Activated T-cell treated with anti-CD3 and anti-CD28 coated beads, Interleukin-2, amount 50 U/mL, for 4 hours (primary cell): ENCODE measurements around the gene CAND1. TPM values are rescaled to one million over a fixed set of nuclear protein-coding genes. Genes with fewer than 3 reads are reported as not detected.
A peak's percentile ranks its signal among the peaks of the same experiment; 100 is the strongest.

Experiments used
- ATAC-seq, 2 donors: fragments of 200-7000 bp; cut with Tn5 transposase; one replicate each; pipeline ENCODE4 v1.10.0; 2021
- DNase-seq: peaks from one replicate; pipeline ENCODE4 v3.0.0-alpha.2; 2020
- H3K27me3 Mint-ChIP-seq: one replicate; pipeline ENCODE4 v1.8.0; 2021; ENCODE audit warnings: low read depth, mixed read lengths
- H3K36me3 Mint-ChIP-seq: one replicate; pipeline ENCODE4 v1.8.0; 2022; ENCODE audit warnings: mixed read lengths; ENCODE audit not compliant: insufficient read depth
- H3K4me1 Mint-ChIP-seq: one replicate; pipeline ENCODE4 v1.8.0; 2021; ENCODE audit warnings: low read depth, mixed read lengths
- H3K4me3 Mint-ChIP-seq: one replicate; pipeline ENCODE4 v1.8.0; 2021; ENCODE audit warnings: mild to moderate bottlenecking, moderate library complexity, mixed read lengths
- H3K9me3 Mint-ChIP-seq: one replicate; pipeline ENCODE4 v1.8.0; 2021; ENCODE audit warnings: mixed read lengths
- total RNA-seq, 3 donors: library from RNA; stranded (reverse); gene quantifications; one replicate each; pipeline ENCODE4 v1.2.1, GENCODE V29; 2021

Gene CAND1
- total RNA-seq, 3 donors from 2014 or later = 203 to 223 (median 223) TPM

GRCh38 chr12:67299926-67300325, 30.8 kb downstream of the CAND1 start:
- no peak for ATAC-seq
- Mint-ChIP-seq H3K4me1 (peaks cover 13% of the 10 kb centered on the region), H3K4me3 (no peak overlapping the region), H3K36me3 (peaks cover 55% of the 10 kb centered on the region), H3K9me3 (no peaks in the 10 kb centered on the region), H3K27me3 (no peaks in the 10 kb centered on the region)
- DNase-seq = no peak

GRCh38 chr12:67302162-67302561, 33.0 kb downstream of the CAND1 start:
- H3K4me3 Mint-ChIP-seq = no peak overlapping the region

GRCh38 chr12:67305544-67305943, 36.4 kb downstream of the CAND1 start:
- Mint-ChIP-seq H3K9me3 (no peaks in the 10 kb centered on the region), H3K4me3 (no peak overlapping the region), H3K27me3 (no peaks in the 10 kb centered on the region), H3K36me3 (peaks cover 66% of the 10 kb centered on the region), H3K4me1 (no peaks in the 10 kb centered on the region)
- no peak for DNase-seq
- no peak for ATAC-seq

More at GRCh38 chr12:67302162-67302561, 33.0 kb downstream of the CAND1 start:
- Mint-ChIP-seq H3K9me3 (no peaks in the 10 kb centered on the region), H3K36me3 (peaks cover 66% of the 10 kb centered on the region), H3K4me1 (peaks cover 4% of the 10 kb centered on the region), H3K27me3 (no peaks in the 10 kb centered on the region)
- ATAC-seq (no peak), DNase-seq (no peak)

GRCh38 chr12:67306712-67307111, 37.6 kb downstream of the CAND1 start:
- Mint-ChIP-seq H3K36me3 (peaks cover 73% of the 10 kb centered on the region), H3K4me3 (no peak overlapping the region), H3K4me1 (no peaks in the 10 kb centered on the region), H3K27me3 (no peaks in the 10 kb centered on the region), H3K9me3 (no peaks in the 10 kb centered on the region)
- DNase-seq = no peak
- no peak for ATAC-seq

GRCh38 chr12:67315661-67316060, 46.5 kb downstream of the CAND1 start:
- Mint-ChIP-seq H3K27me3 (no peaks in the 10 kb centered on the region), H3K9me3 (no peaks in the 10 kb centered on the region), H3K4me1 (peaks cover 6% of the 10 kb centered on the region), H3K4me3 (no peak overlapping the region), H3K36me3 (peaks cover 43% of the 10 kb centered on the region)
- no peak for DNase-seq
- ATAC-seq = no peak

GRCh38 chr12:67318786-67319185, 49.6 kb downstream of the CAND1 start:
- Mint-ChIP-seq H3K4me3 (no peak overlapping the region), H3K27me3 (no peaks in the 10 kb centered on the region), H3K9me3 (peaks cover 6% of the 10 kb centered on the region), H3K36me3 (peaks cover 38% of the 10 kb centered on the region), H3K4me1 (peaks cover 14% of the 10 kb centered on the region)
- ATAC-seq = no peak
- DNase-seq = no peak

GRCh38 chr12:67319936-67320335, 50.8 kb downstream of the CAND1 start:
- Mint-ChIP-seq H3K4me1 (peaks cover 11% of the 10 kb centered on the region), H3K9me3 (peaks cover 10% of the 10 kb centered on the region), H3K4me3 (no peak overlapping the region), H3K27me3 (no peaks in the 10 kb centered on the region), H3K36me3 (peaks cover 36% of the 10 kb centered on the region)
- no peak for DNase-seq
- no peak for ATAC-seq

GRCh38 chr12:67320614-67321295, 51.6 kb downstream of the CAND1 start:
- no peak overlapping the region for H3K4me3 Mint-ChIP-seq
- ATAC-seq = peak; percentile 45 to 68
- no peaks in the 10 kb centered on the region for H3K27me3 Mint-ChIP-seq
- DNase-seq = no peak
- peaks cover 37% of the 10 kb centered on the region for H3K36me3 Mint-ChIP-seq
- peaks cover 17% of the 10 kb centered on the region for H3K9me3 Mint-ChIP-seq
- peaks cover 11% of the 10 kb centered on the region for H3K4me1 Mint-ChIP-seq

- Mint-ChIP-seq H3K36me3 (peaks cover 35% of the 10 kb centered on the region), H3K4me1 (peaks cover 11% of the 10 kb centered on the region), H3K4me3 (no peak overlapping the region), H3K9me3 (peaks cover 17% of the 10 kb centered on the region), H3K27me3 (no peaks in the 10 kb centered on the region)
- no peak for DNase-seq
- no peak for ATAC-seq
These were observed 53.4 kb downstream of the CAND1 start for GRCh38 chr12:67322580-67322979.

GRCh38 chr12:67323007-67323406, 53.8 kb downstream of the CAND1 start:
- ATAC-seq (no peak), DNase-seq (no peak)
- peaks cover 17% of the 10 kb centered on the region for H3K9me3 Mint-ChIP-seq
- no peak overlapping the region for H3K4me3 Mint-ChIP-seq
- H3K4me1 Mint-ChIP-seq = peaks cover 11% of the 10 kb centered on the region
- H3K27me3 Mint-ChIP-seq = no peaks in the 10 kb centered on the region
- H3K36me3 Mint-ChIP-seq = peaks cover 33% of the 10 kb centered on the region

GRCh38 chr12:67326637-67327036, 57.5 kb downstream of the CAND1 start:
- DNase-seq (no peak), ATAC-seq (no peak)
- peaks cover 9% of the 10 kb centered on the region for H3K36me3 Mint-ChIP-seq
- H3K4me3 Mint-ChIP-seq = no peak overlapping the region
- H3K27me3 Mint-ChIP-seq = no peaks in the 10 kb centered on the region
- H3K9me3 Mint-ChIP-seq = peaks cover 17% of the 10 kb centered on the region
- H3K4me1 Mint-ChIP-seq = peaks cover 4% of the 10 kb centered on the region

- no peaks in the 10 kb centered on the region for H3K27me3 Mint-ChIP-seq
- no peak for ATAC-seq
These were observed 58.3 kb downstream of the CAND1 start for GRCh38 chr12:67327466-67327865.

GRCh38 chr12:67331123-67331522, 62.0 kb downstream of the CAND1 start:
- Mint-ChIP-seq H3K36me3 (peaks cover 4% of the 10 kb centered on the region), H3K9me3 (no peaks in the 10 kb centered on the region), H3K27me3 (no peaks in the 10 kb centered on the region), H3K4me3 (no peak overlapping the region), H3K4me1 (peaks cover 4% of the 10 kb centered on the region)
- DNase-seq (no peak), ATAC-seq (no peak)

More at GRCh38 chr12:67327466-67327865, 58.3 kb downstream of the CAND1 start:
- Mint-ChIP-seq H3K4me3 (no peak overlapping the region), H3K4me1 (peaks cover 4% of the 10 kb centered on the region), H3K9me3 (peaks cover 11% of the 10 kb centered on the region), H3K36me3 (peaks cover 3% of the 10 kb centered on the region)
- no peak for DNase-seq

- ATAC-seq (no peak), DNase-seq (no peak)
- peaks cover 4% of the 10 kb centered on the region for H3K9me3 Mint-ChIP-seq
These were observed 62.7 kb downstream of the CAND1 start for GRCh38 chr12:67331828-67332227.

GRCh38 chr12:67333649-67334048, 64.5 kb downstream of the CAND1 start:
- H3K9me3 Mint-ChIP-seq = peaks cover 17% of the 10 kb centered on the region
- H3K36me3 Mint-ChIP-seq = peaks cover 11% of the 10 kb centered on the region
- peaks cover 4% of the 10 kb centered on the region for H3K4me1 Mint-ChIP-seq
- ATAC-seq = no peak
- no peak overlapping the region for H3K4me3 Mint-ChIP-seq
- no peaks in the 10 kb centered on the region for H3K27me3 Mint-ChIP-seq
- no peak for DNase-seq

More at GRCh38 chr12:67331828-67332227, 62.7 kb downstream of the CAND1 start:
- Mint-ChIP-seq H3K4me3 (no peak overlapping the region), H3K27me3 (no peaks in the 10 kb centered on the region), H3K36me3 (peaks cover 4% of the 10 kb centered on the region), H3K4me1 (peaks cover 4% of the 10 kb centered on the region)
